Naive thymus-derived CD4-positive, alpha-beta T cell (primary cell): ENCODE measurements around the gene SNCG. TPM values are rescaled to one million over a fixed set of nuclear protein-coding genes. Genes with fewer than 3 reads are reported as not detected.

Experiments used
- ATAC-seq: fragments of 150-1000 bp; cut with Tn5 transposase; 2 replicates; pipeline ENCODE4 v1.10.0; 2021; ENCODE audit warnings: mild to moderate bottlenecking, moderate library complexity
- CTCF ChIA-PET: fragments of 350-600 bp; sonication (Branson Sonifier 250); formaldehyde crosslinking; loops from one replicate; lab custom pipeline; 2021; ENCODE audit warnings: antibody characterized with exemption; lab: Charles Lee
- POLR2A ChIA-PET: fragments of 350-600 bp; sonication (Branson Sonifier 250); formaldehyde crosslinking; loops from one replicate; lab custom pipeline; 2021; ENCODE audit warnings: antibody characterized with exemption, inconsistent platforms; lab: Charles Lee
- DNase-seq, 9 donors: peaks; one replicate each; pipeline versions ENCODE4 v3.0.0 to v3.0.0-alpha.2; 2020 to 2022; ENCODE audit warnings: mixed read lengths in 1 of 9
- H3K27ac ChIP-seq: one replicate; pipeline ENCODE4 v1.7.0; 2013; ENCODE audit warnings: mild to moderate bottlenecking, low read depth, low read length, moderate library complexity
- H3K27me3 ChIP-seq, 2 donors: one replicate each; pipeline ENCODE4 v1.7.0; 2013; ENCODE audit warnings: low read length in 2 of 2, mild to moderate bottlenecking in 2 of 2, moderate library complexity in 2 of 2; ENCODE audit not compliant: control insufficient read depth in 2 of 2, insufficient read depth in 2 of 2
- H3K36me3 ChIP-seq, 3 experiments: 1 replicate in 2 of 3; 2 replicates in 1 of 3; pipeline ENCODE4 v1.7.0; 2013; ENCODE audit warnings: low read length in 3 of 3, mild to moderate bottlenecking in 3 of 3, moderate library complexity in 1 of 3; ENCODE audit not compliant: insufficient read depth in 3 of 3, control insufficient read depth in 2 of 3
- H3K4me1 ChIP-seq, 2 donors: one replicate each; pipeline ENCODE4 v1.7.0; 2013; ENCODE audit warnings: low read length in 2 of 2, mild to moderate bottlenecking in 2 of 2, moderate library complexity in 1 of 2; ENCODE audit not compliant: control insufficient read depth in 2 of 2, insufficient read depth in 2 of 2
- H3K4me3 ChIP-seq: 2 replicates; pipeline ENCODE4 v1.7.0; 2013; ENCODE audit warnings: mild to moderate bottlenecking, low read length
- H3K9me3 ChIP-seq, 3 experiments: 1 replicate in 2 of 3; 2 replicates in 1 of 3; pipeline ENCODE4 v1.7.0; 2013; ENCODE audit warnings: low read length in 3 of 3; ENCODE audit not compliant: control insufficient read depth in 2 of 3
- H3K27ac Mint-ChIP-seq, 9 donors: one replicate each; pipeline ENCODE4 v1.8.0; 2020 to 2022; ENCODE audit warnings: mixed read lengths in 9 of 9, mild to moderate bottlenecking in 8 of 9, moderate library complexity in 5 of 9, inconsistent platforms in 2 of 9
- H3K27me3 Mint-ChIP-seq, 5 donors: one replicate each; pipeline ENCODE4 v1.8.0; 2021 to 2022; ENCODE audit warnings: mixed read lengths in 5 of 5, mild to moderate bottlenecking in 1 of 5
- H3K36me3 Mint-ChIP-seq, 5 donors: one replicate each; pipeline ENCODE4 v1.8.0; 2020 to 2022; ENCODE audit warnings: mixed read lengths in 5 of 5, mild to moderate bottlenecking in 3 of 5, inconsistent platforms in 1 of 5
- H3K4me1 Mint-ChIP-seq, 7 donors: one replicate each; pipeline ENCODE4 v1.8.0; 2020 to 2022; ENCODE audit warnings: mixed read lengths in 7 of 7, mild to moderate bottlenecking in 3 of 7, inconsistent platforms in 1 of 7
- H3K4me3 Mint-ChIP-seq, 10 donors: one replicate each; pipeline ENCODE4 v1.8.0; 2020 to 2022; ENCODE audit warnings: mild to moderate bottlenecking in 10 of 10, mixed read lengths in 10 of 10, moderate library complexity in 6 of 10, inconsistent platforms in 2 of 10
- H3K9me3 Mint-ChIP-seq, 11 donors: one replicate each; pipeline ENCODE4 v1.8.0; 2020 to 2022; ENCODE audit warnings: mixed read lengths in 11 of 11, mild to moderate bottlenecking in 4 of 11, inconsistent platforms in 1 of 11, moderate library complexity in 1 of 11
- intact Hi-C, 2 donors: fragments of 100-400 bp; cut with micrococcal nuclease; formaldehyde crosslinking; loops; one replicate each; pipeline ENCODE4 v1.15.1; 2023
- polyA plus RNA-seq, 2 donors: library from polyadenylated mRNA; unstranded; fragments of 300-500 nt; fragmentation: Illumina TruSeq; gene quantifications; one replicate each; pipeline ENCODE4 v1.2.3, GENCODE V29; 2021
- total RNA-seq, 6 experiments: library from RNA in 5 of 6; stranded (reverse) in 5 of 6; gene quantifications; 1 replicate in 5 of 6; 2 replicates in 1 of 6; pipeline ENCODE4 v1.2.3 and lab custom pipeline; 2021 to 2026

The SNCG gene
- total and polyA plus RNA-seq, 7 experiments from 2014 or later, result 0.45 TPM; not detected in 6

GRCh38 chr10:86970162-86970981, 12.0 kb downstream of the SNCG start:
- H3K4me3 Mint-ChIP-seq, result peak overlapping the region; percentile 73 to 88 (median 82)
- ATAC-seq (no peak), DNase-seq (no peak)
- H3K4me3 ChIP-seq, result peak overlapping the region; percentile 78
- H3K27ac Mint-ChIP-seq, result peak overlapping the region; percentile 77 to 96 (median 90)
- ChIA-PET CTCF (interaction anchor here (0.6 to 6.3 kb wide), 4 partner anchors 10 to 140 kb away, joined by 4 to 90 read pairs (median 4); partner anchors contain the start of gene SNCG), POLR2A (interaction anchor here (0.5 to 2.3 kb wide), 9 partner anchors 10 to 564 kb away, joined by 3 to 8 read pairs (median 4); partner anchors contain the start of genes GLUD1 and SHLD2)
- no peaks in the 10 kb centered on the region for H3K9me3 ChIP-seq
- H3K4me1 ChIP-seq, result peaks cover 12 to 45% of the 10 kb centered on the region in 2 donors
- H3K9me3 Mint-ChIP-seq, result peaks cover 0 to 2% (median 0%) of the 10 kb centered on the region in 11 donors
- H3K4me1 Mint-ChIP-seq, result peaks cover 26 to 58% (median 55%) of the 10 kb centered on the region in 7 donors
- H3K36me3 Mint-ChIP-seq, result no peaks in the 10 kb centered on the region
- peaks cover 0 to 49% (median 0%) of the 10 kb centered on the region in 5 donors for H3K27me3 Mint-ChIP-seq
- intact Hi-C loops, result loop anchor here in 1 of 2 donors (5.0 to 10.0 kb wide), 2 partner anchors 213 to 374 kb away; partner anchors contain the start of gene BMPR1A
- peak overlapping the region; percentile 91 for H3K27ac ChIP-seq
- no peaks in the 10 kb centered on the region for H3K36me3 ChIP-seq
- H3K27me3 ChIP-seq, result no peaks in the 10 kb centered on the region

DNA sequence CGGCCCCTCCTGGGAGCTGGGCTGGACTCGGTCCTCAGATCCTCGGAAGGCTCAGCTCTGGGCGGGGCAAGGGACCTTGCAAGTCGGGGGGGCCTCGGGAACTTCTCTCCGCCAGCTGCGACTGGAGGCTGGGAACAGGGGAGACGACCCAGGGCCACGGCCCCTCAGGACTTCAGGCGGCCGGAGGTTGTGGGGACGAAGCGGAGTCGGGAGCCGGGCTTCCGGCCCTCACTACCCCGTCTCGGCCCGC, 12.5 kb downstream of the SNCG start:
- ATAC-seq, result no peak
- DNase-seq, result no peak
- Histone ChIP-seq H3K4me3 (peak overlapping the region; percentile 78), H3K27me3 (no peaks in the 10 kb centered on the region), H3K9me3 (no peaks in the 10 kb centered on the region), H3K4me1 (peaks cover 12 to 41% of the 10 kb centered on the region in 2 donors), H3K27ac (peak overlapping the region; percentile 91), H3K36me3 (no peaks in the 10 kb centered on the region)
- Mint-ChIP-seq H3K9me3 (peaks cover 0 to 2% (median 0%) of the 10 kb centered on the region in 11 donors), H3K36me3 (no peaks in the 10 kb centered on the region), H3K4me3 (peak overlapping the region; percentile 73 to 88 (median 82)), H3K27ac (peak overlapping the region; percentile 77 to 96 (median 91)), H3K4me1 (peaks cover 24 to 53% (median 50%) of the 10 kb centered on the region in 7 donors), H3K27me3 (peaks cover 0 to 49% (median 0%) of the 10 kb centered on the region in 5 donors)
- intact Hi-C loops, result loop anchor here (1.0 to 10.0 kb wide), 8 partner anchors 21 to 450 kb away; partner anchors contain the start of genes BMPR1A (in 1 of the 2), GLUD1 (in 1 of the 2), SHLD2 (in 1 of the 2) and WAPL (in 1 of the 2)
- POLR2A ChIA-PET, result interaction anchor here (0.5 to 2.3 kb wide), 7 partner anchors 15 to 565 kb away, joined by 3 to 8 read pairs (median 4); partner anchors contain the start of genes GLUD1 and SHLD2
- CTCF ChIA-PET, result interaction anchor here (0.6 to 6.3 kb wide), 4 partner anchors 10 to 139 kb away, joined by 4 to 90 read pairs (median 4); partner anchors contain the start of gene SNCG

DNA sequence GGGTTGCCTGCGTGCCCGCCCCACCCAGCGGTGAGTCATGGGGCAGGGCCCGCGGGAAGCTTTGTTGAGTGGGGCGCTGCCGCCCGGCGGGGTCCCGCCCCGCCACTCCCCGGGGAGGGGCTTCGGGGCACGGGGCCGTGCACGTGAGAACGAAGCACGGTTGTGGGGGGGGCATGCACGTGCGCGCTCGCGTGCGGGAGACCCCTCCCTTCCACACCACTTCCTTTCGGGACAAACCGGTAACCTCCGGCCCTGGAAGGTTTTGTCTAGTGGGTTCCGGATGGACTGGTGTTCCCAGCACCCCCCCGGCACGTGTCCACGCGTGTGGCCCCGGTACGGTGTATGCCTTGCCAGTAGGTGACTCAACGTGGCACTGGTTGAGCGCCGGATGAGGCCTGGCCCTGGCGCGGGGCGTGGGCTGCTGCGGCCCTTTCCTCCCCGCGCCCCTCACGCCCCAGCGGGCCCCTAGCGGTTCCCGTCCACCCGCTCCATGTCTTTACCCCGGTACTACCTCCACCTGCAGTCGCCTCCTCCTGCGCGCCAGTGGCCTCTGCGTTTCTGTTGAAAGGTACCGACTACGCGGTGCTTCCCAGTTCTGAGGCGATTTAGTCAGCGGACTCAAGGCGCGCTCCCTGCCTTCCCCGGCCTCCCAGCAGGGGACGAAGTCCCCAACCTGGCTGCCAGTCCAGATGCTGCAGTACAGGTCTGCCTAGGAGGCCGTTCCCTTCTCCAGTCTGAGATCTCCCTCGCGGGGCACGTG, 13.0 kb downstream of the SNCG start:
- peak overlapping the region; percentile 78 for H3K4me3 ChIP-seq
- H3K4me1 ChIP-seq, result peaks cover 12 to 36% of the 10 kb centered on the region in 2 donors
- no peaks in the 10 kb centered on the region for H3K9me3 ChIP-seq
- DNase-seq, result peak; percentile 85 to 95 (median 90)
- peaks cover 0 to 49% (median 0%) of the 10 kb centered on the region in 5 donors for H3K27me3 Mint-ChIP-seq
- ChIA-PET POLR2A (interaction anchor here (0.5 to 2.3 kb wide), 7 partner anchors 15 to 565 kb away, joined by 3 to 8 read pairs (median 4); partner anchors contain the start of genes GLUD1 and SHLD2), CTCF (interaction anchor here (0.6 to 6.3 kb wide), 4 partner anchors 11 to 139 kb away, joined by 4 to 90 read pairs (median 4); partner anchors contain the start of gene SNCG)
- H3K27me3 ChIP-seq, result no peaks in the 10 kb centered on the region
- peak; percentile 93 for ATAC-seq
- H3K4me1 Mint-ChIP-seq, result peaks cover 19 to 47% (median 45%) of the 10 kb centered on the region in 7 donors
- H3K9me3 Mint-ChIP-seq, result peaks cover 0 to 2% (median 0%) of the 10 kb centered on the region in 11 donors
- H3K36me3 ChIP-seq, result no peaks in the 10 kb centered on the region
- intact Hi-C loops, result loop anchor here (1.0 to 10.0 kb wide), 8 partner anchors 21 to 450 kb away; partner anchors contain the start of genes BMPR1A (in 1 of the 2), GLUD1 (in 1 of the 2), SHLD2 (in 1 of the 2) and WAPL (in 1 of the 2)
- H3K36me3 Mint-ChIP-seq, result no peaks in the 10 kb centered on the region
- H3K4me3 Mint-ChIP-seq, result peak overlapping the region; percentile 76 to 89 (median 84)
- H3K27ac ChIP-seq, result peak overlapping the region; percentile 91
- peak overlapping the region; percentile 78 to 96 (median 92) for H3K27ac Mint-ChIP-seq

DNA sequence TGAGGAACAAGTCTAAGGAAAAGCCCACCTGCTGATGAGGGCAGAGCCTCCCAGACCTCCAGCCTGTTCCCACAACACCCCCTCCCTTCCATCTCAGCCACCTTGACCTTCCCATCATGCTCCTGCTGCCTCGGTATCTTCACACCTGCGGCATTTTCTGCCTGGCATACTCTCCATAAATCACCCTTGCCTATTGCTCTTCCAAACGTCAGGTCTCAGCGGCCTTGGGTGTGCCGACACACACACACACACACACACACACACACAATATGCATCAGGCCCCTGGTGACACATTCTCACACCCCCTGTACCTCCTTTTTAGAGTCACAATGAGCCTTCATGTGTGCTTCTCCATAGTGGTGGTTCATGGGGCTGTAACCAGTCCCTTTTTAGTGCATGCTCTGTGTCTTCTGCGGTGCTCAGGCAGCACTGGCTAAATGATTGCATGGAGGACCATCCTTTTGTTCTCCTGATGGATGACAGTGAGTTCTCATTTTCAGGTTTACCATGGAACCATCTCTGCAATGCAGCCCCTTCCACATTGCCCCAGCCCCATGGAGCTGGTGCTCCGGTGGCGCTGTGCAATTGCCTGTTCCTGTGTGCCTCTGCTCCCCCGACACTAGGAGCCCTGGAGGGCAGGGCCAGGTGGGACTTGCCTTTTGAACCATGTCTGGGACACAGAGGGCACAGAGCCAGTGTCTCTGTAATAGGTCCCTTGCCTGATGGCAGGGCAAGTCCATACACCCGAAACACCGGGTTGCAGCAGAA, 14.4 kb downstream of the SNCG start:
- Mint-ChIP-seq H3K36me3 (no peaks in the 10 kb centered on the region), H3K27me3 (peaks cover 0 to 49% (median 0%) of the 10 kb centered on the region in 5 donors), H3K4me1 (peaks cover 14 to 36% (median 32%) of the 10 kb centered on the region in 7 donors), H3K9me3 (no peaks in the 10 kb centered on the region), H3K27ac (peak overlapping the region; percentile 4 to 94 (median 84)), H3K4me3 (peak overlapping the region in 9 of 10 donors; percentile 12 to 83 (median 47))
- Histone ChIP-seq H3K4me3 (no peak overlapping the region), H3K27ac (no peak overlapping the region), H3K36me3 (no peaks in the 10 kb centered on the region), H3K4me1 (peaks cover 12 to 22% of the 10 kb centered on the region in 2 donors), H3K27me3 (no peaks in the 10 kb centered on the region), H3K9me3 (no peaks in the 10 kb centered on the region)
- DNase-seq (no peak), ATAC-seq (no peak)
- intact Hi-C loops, result loop anchor here in 1 of 2 donors (5.0 to 10.0 kb wide), 2 partner anchors 215 to 372 kb away; partner anchors contain the start of gene BMPR1A
- CTCF ChIA-PET, result no interaction called here
- POLR2A ChIA-PET, result no interaction called here

- H3K9me3 Mint-ChIP-seq, result no peaks in the 10 kb centered on the region
- DNase-seq, result no peak
- no peaks in the 10 kb centered on the region for H3K27me3 ChIP-seq
- ChIA-PET POLR2A (no interaction called here), CTCF (interaction anchor here (0.6 to 0.8 kb wide), 2 partner anchors 35 to 68 kb away, joined by 4 read pairs; no protein-coding TSS in a partner anchor)
- H3K9me3 ChIP-seq, result no peaks in the 10 kb centered on the region
- no peak overlapping the region for H3K4me3 Mint-ChIP-seq
- H3K36me3 Mint-ChIP-seq, result no peaks in the 10 kb centered on the region
- peaks cover 14 to 25% (median 23%) of the 10 kb centered on the region in 7 donors for H3K4me1 Mint-ChIP-seq
- H3K36me3 ChIP-seq, result no peaks in the 10 kb centered on the region
- intact Hi-C loops, result loop anchor here in 1 of 2 donors (5.0 to 10.0 kb wide), 2 partner anchors 217 to 370 kb away; partner anchors contain the start of gene BMPR1A
- no peak overlapping the region for H3K27ac ChIP-seq
- H3K27ac Mint-ChIP-seq, result peak overlapping the region in 7 of 9 donors; percentile 1 to 90 (median 41)
- no peak overlapping the region for H3K4me3 ChIP-seq
- peaks cover 0 to 45% (median 0%) of the 10 kb centered on the region in 5 donors for H3K27me3 Mint-ChIP-seq
- peaks cover 12 to 13% of the 10 kb centered on the region in 2 donors for H3K4me1 ChIP-seq
- ATAC-seq, result no peak
Observed at GRCh38 chr10:86974484-86974883, 16.1 kb downstream of the SNCG start.
